Suprapubic skin (tissue), 3 donors: ENCODE results near the gene DUOX1.

Experiments used
- CTCF ChIP-seq, 2 donors: fragments of 200-600 bp in 1 of 2; fragments of 450-650 bp in 1 of 2; sonication (generic) in 1 of 2; IDR thresholded peaks; one replicate each; pipeline ENCODE4 v1.5.1; 2016 to 2019; ENCODE audit warnings: antibody characterized with exemption in 2 of 2, mild to moderate bottlenecking in 1 of 2, moderate library complexity in 1 of 2
- EP300 ChIP-seq: sonication (generic); formaldehyde crosslinking; IDR thresholded peaks from one replicate; pipeline ENCODE4 v1.6.1; 2017; ENCODE audit warnings: antibody characterized with exemption

GRCh38 chr15:45187578-45187893 is 57.7 kb downstream of the DUOX1 start:
- TF ChIP-seq CTCF (IDR thresholded peaks at IDR 0.05) (no peak), EP300 (no peak)
